HTR-8/SVneo (cell line): ENCODE results near the gene PDE3B.
"Not testable (repeated sequence)": the region's sequence is repeated elsewhere in the genome, so short reads cannot be mapped to it uniquely, and the experiment has no call there.

ENCODE experiments used
- DNase-seq: peaks from one replicate; pipeline ENCODE4 v3.0.0; 2011; ENCODE audit warnings: low spot score, mixed read lengths; ENCODE audit not compliant: insufficient read length
- FAIRE-seq: peaks from 2 replicates; lab custom pipeline; 2011; peaks lifted over from hg19 to GRCh38; lab: Jason Lieb, UNC

Gene PDE3B

GRCh38 chr11:14740539-14740938 is 96.9 kb downstream of the PDE3B start:
- not testable (repeated sequence) for DNase-seq, FAIRE-seq

- no peak for FAIRE-seq
- no peak for DNase-seq
Observed at GRCh38 chr11:14741195-14741594, 97.6 kb downstream of the PDE3B start.

- FAIRE-seq (no peak), DNase-seq (no peak)
Observed at GRCh38 chr11:14742849-14743559, 99.4 kb downstream of the PDE3B start.

GRCh38 chr11:14743667-14744066 is 100.1 kb downstream of the PDE3B start:
- not testable (repeated sequence) for DNase-seq, FAIRE-seq

GRCh38 chr11:14746857-14747395 is 103.3 kb downstream of the PDE3B start:
- FAIRE-seq (no peak), DNase-seq (no peak)

GRCh38 chr11:14748090-14748489 is 104.5 kb downstream of the PDE3B start:
- FAIRE-seq (no peak), DNase-seq (no peak)

GRCh38 chr11:14750911-14751310 is 107.3 kb downstream of the PDE3B start:
- DNase-seq = no peak
- no peak for FAIRE-seq

GRCh38 chr11:14751975-14752407 is 108.4 kb downstream of the PDE3B start:
- no peak for FAIRE-seq

GRCh38 chr11:14755140-14755539 is 111.5 kb downstream of the PDE3B start:
- FAIRE-seq = no peak
- no peak for DNase-seq

More at GRCh38 chr11:14751975-14752407, 108.4 kb downstream of the PDE3B start:
- DNase-seq = no peak

GRCh38 chr11:14756349-14756748 is 112.7 kb downstream of the PDE3B start:
- no peak for DNase-seq
- no peak for FAIRE-seq

- DNase-seq = not testable (repeated sequence)
Observed at GRCh38 chr11:14759300-14760012, 115.9 kb downstream of the PDE3B start.

GRCh38 chr11:14764179-14764578 is 120.6 kb downstream of the PDE3B start:
- FAIRE-seq (no peak), DNase-seq (no peak)

More at GRCh38 chr11:14759300-14760012, 115.9 kb downstream of the PDE3B start:
- not testable (repeated sequence) for FAIRE-seq

GRCh38 chr11:14764579-14765527 is 121.2 kb downstream of the PDE3B start:
- DNase-seq = no peak
- no peak for FAIRE-seq

GRCh38 chr11:14766585-14766984 is 123.0 kb downstream of the PDE3B start:
- FAIRE-seq = no peak
- DNase-seq = no peak

- FAIRE-seq (no peak), DNase-seq (no peak)
Observed at GRCh38 chr11:14768526-14769188, 125.1 kb downstream of the PDE3B start.

GRCh38 chr11:14773755-14774154 is 130.2 kb downstream of the PDE3B start:
- FAIRE-seq (no peak), DNase-seq (no peak)

GRCh38 chr11:14774721-14775120 is 131.1 kb downstream of the PDE3B start:
- FAIRE-seq = no peak
- no peak for DNase-seq

GRCh38 chr11:14775897-14776296 is 132.3 kb downstream of the PDE3B start:
- FAIRE-seq (no peak), DNase-seq (no peak)

- DNase-seq, FAIRE-seq: not testable (repeated sequence)
Observed at GRCh38 chr11:14778460-14778859, 134.9 kb downstream of the PDE3B start.

GRCh38 chr11:14783788-14784187 is 140.2 kb downstream of the PDE3B start:
- FAIRE-seq (no peak), DNase-seq (no peak)
